H9 (cell line): ENCODE results near the gene CCDC190. TPM values are rescaled to one million over a fixed set of nuclear protein-coding genes. Genes with fewer than 3 reads are reported as not detected.
"Not testable (repeated sequence)": the region's sequence is repeated elsewhere in the genome, so short reads cannot be mapped to it uniquely, and the experiment has no call there.

Source experiments
- DNase-seq: peaks from one replicate; pipeline ENCODE4 v3.0.0-alpha.2; 2017
- H2AFZ ChIP-seq: one replicate; pipeline ENCODE4 v1.6.1; 2013; ENCODE audit warnings: mild to moderate bottlenecking, low read length, control low read depth, moderate library complexity
- H2AK5ac ChIP-seq: 2 replicates; pipeline ENCODE4 v1.6.1; 2013; ENCODE audit warnings: low read length, control low read depth, mixed read lengths; ENCODE audit not compliant: insufficient read length
- H2BK120ac ChIP-seq: one replicate; pipeline ENCODE4 v1.6.1; 2013; ENCODE audit warnings: low read depth, mild to moderate bottlenecking, low read length, control low read depth, inconsistent platforms; ENCODE audit not compliant: poor library complexity, severe bottlenecking
- H2BK12ac ChIP-seq: 2 replicates; pipeline ENCODE4 v1.6.1; 2013; ENCODE audit warnings: low read length, control low read depth, mixed read lengths, low read depth; ENCODE audit not compliant: insufficient read length
- H2BK15ac ChIP-seq: 2 replicates; pipeline ENCODE4 v1.6.1; 2013; ENCODE audit warnings: low read depth, low read length, control low read depth
- H2BK20ac ChIP-seq: one replicate; pipeline ENCODE4 v1.6.1; 2013; ENCODE audit warnings: low read depth, mild to moderate bottlenecking, low read length, control low read depth, inconsistent platforms; ENCODE audit not compliant: poor library complexity, severe bottlenecking
- H2BK5ac ChIP-seq: 2 replicates; pipeline ENCODE4 v1.6.1; 2013; ENCODE audit warnings: low read length, control low read depth, mixed read lengths; ENCODE audit not compliant: insufficient read length
- H3K14ac ChIP-seq: 2 replicates; pipeline ENCODE4 v1.6.1; 2013; ENCODE audit warnings: low read length, control low read depth; ENCODE audit not compliant: insufficient read depth
- H3K18ac ChIP-seq: 2 replicates; pipeline ENCODE4 v1.6.1; 2013; ENCODE audit warnings: low read depth, mild to moderate bottlenecking, mixed read lengths, low read length, control low read depth; ENCODE audit not compliant: insufficient read length
- H3K23ac ChIP-seq: 2 replicates; pipeline ENCODE4 v1.6.1; 2013; ENCODE audit warnings: low read length, control low read depth, mixed read lengths, low read depth; ENCODE audit not compliant: insufficient read length
- H3K23me2 ChIP-seq: 2 replicates; pipeline ENCODE4 v1.6.1; 2013; ENCODE audit warnings: low read depth, mild to moderate bottlenecking, mixed read lengths, low read length, control low read depth; ENCODE audit not compliant: insufficient read length, poor library complexity, severe bottlenecking
- H3K27ac ChIP-seq: 2 replicates; pipeline ENCODE4 v1.5.1; 2013; ENCODE audit warnings: low read length, control low read depth, mixed read lengths, low read depth; ENCODE audit not compliant: insufficient read length
- H3K27me3 ChIP-seq: 2 replicates; pipeline ENCODE4 v1.6.1; 2013; ENCODE audit warnings: low read length, control low read depth, inconsistent platforms; ENCODE audit not compliant: insufficient read depth
- H3K4ac ChIP-seq: 2 replicates; pipeline ENCODE4 v1.6.1; 2013; ENCODE audit warnings: low read depth, mild to moderate bottlenecking, control low read depth, inconsistent platforms, low read length, moderate library complexity
- H3K4me1 ChIP-seq: 2 replicates; pipeline ENCODE4 v1.6.1; 2013; ENCODE audit warnings: low read length, control low read depth, inconsistent platforms; ENCODE audit not compliant: insufficient read depth
- H3K4me2 ChIP-seq: 2 replicates; pipeline ENCODE4 v1.6.1; 2013; ENCODE audit warnings: low read length, control low read depth, mixed read lengths; ENCODE audit not compliant: insufficient read length, insufficient read depth
- H3K56ac ChIP-seq: 2 replicates; pipeline ENCODE4 v1.6.1; 2013; ENCODE audit warnings: low read depth, mild to moderate bottlenecking, mixed read lengths, low read length, control low read depth; ENCODE audit not compliant: insufficient read length
- H3K79me1 ChIP-seq: 2 replicates; pipeline ENCODE4 v1.6.1; 2013; ENCODE audit warnings: low read depth, mild to moderate bottlenecking, moderate library complexity, low read length, control low read depth, inconsistent platforms; ENCODE audit not compliant: insufficient read depth, poor library complexity, severe bottlenecking
- H3K79me2 ChIP-seq: 2 replicates; pipeline ENCODE4 v1.6.1; 2013; ENCODE audit warnings: low read length, control low read depth, inconsistent platforms; ENCODE audit not compliant: insufficient read depth
- H3K9ac ChIP-seq: 2 replicates; pipeline ENCODE4 v1.6.1; 2013; ENCODE audit warnings: low read length, control low read depth, mixed read lengths; ENCODE audit not compliant: insufficient read length; ENCODE audit errors: extremely low read depth
- H3K9me3 ChIP-seq: one replicate; pipeline ENCODE4 v1.6.1; 2013; ENCODE audit warnings: low read depth, low read length, inconsistent platforms; ENCODE audit not compliant: control insufficient read depth
- H3T11ph ChIP-seq: one replicate; pipeline ENCODE4 v1.6.1; 2013; ENCODE audit warnings: mild to moderate bottlenecking, low read length, control low read depth, inconsistent platforms
- H4K20me1 ChIP-seq: one replicate; pipeline ENCODE4 v1.6.1; 2013; ENCODE audit not compliant: control insufficient read depth, insufficient read length, insufficient read depth
- H4K5ac ChIP-seq: 2 replicates; pipeline ENCODE4 v1.6.1; 2013; ENCODE audit warnings: low read depth, mild to moderate bottlenecking, mixed read lengths, low read length, control low read depth; ENCODE audit not compliant: insufficient read length
- H4K8ac ChIP-seq: replicated peaks from 2 replicates; pipeline ENCODE4 v1.6.1; 2013; ENCODE audit warnings: low read length, control low read depth, mixed read lengths, low read depth; ENCODE audit not compliant: insufficient read length
- H4K91ac ChIP-seq: 2 replicates; pipeline ENCODE4 v1.6.1; 2013; ENCODE audit warnings: low read depth, mild to moderate bottlenecking, moderate library complexity, mixed read lengths, low read length, control low read depth; ENCODE audit not compliant: insufficient read length
- H3K27ac Mint-ChIP-seq, 3 experiments: 2 replicates in 2 of 3; 3 replicates in 1 of 3; pipeline ENCODE4 v1.8.0; 2020 to 2021; ENCODE audit warnings: mixed read lengths in 3 of 3, mild to moderate bottlenecking in 1 of 3, moderate library complexity in 1 of 3
- H3K27me3 Mint-ChIP-seq: 2 replicates; pipeline ENCODE4 v1.8.0; 2021; ENCODE audit warnings: low read depth, mild to moderate bottlenecking, moderate library complexity, mixed read lengths
- H3K36me3 Mint-ChIP-seq, 3 experiments: 2 replicates in 2 of 3; 3 replicates in 1 of 3; pipeline ENCODE4 v1.8.0; 2020 to 2021; ENCODE audit warnings: low read depth in 3 of 3, mixed read lengths in 3 of 3; ENCODE audit not compliant: insufficient read depth in 1 of 3
- H3K4me1 Mint-ChIP-seq, 2 experiments: 2 replicates each; pipeline ENCODE4 v1.8.0; 2020; ENCODE audit warnings: mixed read lengths in 2 of 2
- H3K4me3 Mint-ChIP-seq, 2 experiments: 2 replicates in 1 of 2; 3 replicates in 1 of 2; pipeline ENCODE4 v1.8.0; 2020 to 2021; ENCODE audit warnings: mild to moderate bottlenecking in 2 of 2, mixed read lengths in 2 of 2, moderate library complexity in 1 of 2
- H3K9me3 Mint-ChIP-seq, 2 experiments: 2 replicates in 1 of 2; 3 replicates in 1 of 2; pipeline ENCODE4 v1.8.0; 2020; ENCODE audit warnings: mild to moderate bottlenecking in 2 of 2, mixed read lengths in 2 of 2, moderate library complexity in 1 of 2
- CTCF ChIP-seq: fragments of 200-600 bp; sonication (generic); conservative IDR thresholded peaks from 3 replicates; pipeline ENCODE4 v1.8.0; 2021; ENCODE audit warnings: antibody characterized with exemption, mild to moderate bottlenecking
- WGBS: extraction: QIAGEN DNeasy Blood & Tissue Kit; methylation state at CpG from one replicate; pipeline ENCODE4 v1.1.7; 2013; ENCODE audit warnings: missing lambda C conversion rate, low lambda C conversion rate, mixed read lengths; ENCODE audit not compliant: insufficient read length; ENCODE audit errors: extremely low coverage; 5-methylcytosine and 5-hydroxymethylcytosine counted together
- total RNA-seq: library from RNA; stranded (reverse); gene quantifications from 2 replicates; pipeline ENCODE4 v1.2.1, GENCODE V29; 2021

Gene CCDC190
- total RNA-seq, 1 experiment from 2014 or later = not detected

- H3K79me2 ChIP-seq = no peaks in the 10 kb centered on the region
- DNase-seq = peak; percentile 85
- no peaks in the 10 kb centered on the region for H3K36me3 Mint-ChIP-seq
- no peaks in the 10 kb centered on the region for H3K4me1 ChIP-seq
- H4K91ac ChIP-seq = no peak overlapping the region
- no peak overlapping the region for H4K8ac ChIP-seq
- H2AK5ac ChIP-seq = no peak overlapping the region
- peaks cover 3% of the 10 kb centered on the region for H3K27me3 Mint-ChIP-seq
- H3K4me3 Mint-ChIP-seq = peak overlapping the region; percentile 86 to 94
- H2BK15ac ChIP-seq = no peak overlapping the region
- H3K4me1 Mint-ChIP-seq = peaks cover 18 to 21% of the 10 kb centered on the region in 2 experiments
- H4K5ac ChIP-seq = no peak overlapping the region
- H3K14ac ChIP-seq = peak overlapping the region; percentile 47
- no peak overlapping the region for H3K27ac ChIP-seq
- peak overlapping the region; percentile 34 for H2AFZ ChIP-seq
- 0 out of 3 replicates have a peak, but pooled peaks have one; percentile 20 for TF ChIP-seq CTCF
- no peak overlapping the region for H2BK12ac ChIP-seq
- H3K27me3 ChIP-seq = no peaks in the 10 kb centered on the region
- no peak overlapping the region for H3K23ac ChIP-seq
- H3K27ac Mint-ChIP-seq = peak overlapping the region in 2 of 3 experiments; percentile 75 to 89; a peak in 2 of 7 replicates
- H3K23me2 ChIP-seq = peaks cover 8% of the 10 kb centered on the region
- no peaks in the 10 kb centered on the region for H3K79me1 ChIP-seq
- WGBS = no CpG with 5 or more reads among the region's 44 CpGs
- H2BK120ac ChIP-seq = no peak overlapping the region
- no peak overlapping the region for H3K4ac ChIP-seq
- no peak overlapping the region for H2BK5ac ChIP-seq
- H3K9me3 Mint-ChIP-seq = no peaks in the 10 kb centered on the region
- no peak overlapping the region for H2BK20ac ChIP-seq
- no peak overlapping the region for H3K56ac ChIP-seq
- H3K18ac ChIP-seq = no peak overlapping the region
- peak overlapping the region; percentile 79 for H3K4me2 ChIP-seq
- H4K20me1 ChIP-seq = no peaks in the 10 kb centered on the region
- H3K9ac ChIP-seq = peak overlapping the region; percentile 49
- no peaks in the 10 kb centered on the region for H3K9me3 ChIP-seq
- H3T11ph ChIP-seq = no peak overlapping the region
Observed at GRCh38 chr1:162822391-162823200, 38.4 kb downstream of the CCDC190 start.

DNA sequence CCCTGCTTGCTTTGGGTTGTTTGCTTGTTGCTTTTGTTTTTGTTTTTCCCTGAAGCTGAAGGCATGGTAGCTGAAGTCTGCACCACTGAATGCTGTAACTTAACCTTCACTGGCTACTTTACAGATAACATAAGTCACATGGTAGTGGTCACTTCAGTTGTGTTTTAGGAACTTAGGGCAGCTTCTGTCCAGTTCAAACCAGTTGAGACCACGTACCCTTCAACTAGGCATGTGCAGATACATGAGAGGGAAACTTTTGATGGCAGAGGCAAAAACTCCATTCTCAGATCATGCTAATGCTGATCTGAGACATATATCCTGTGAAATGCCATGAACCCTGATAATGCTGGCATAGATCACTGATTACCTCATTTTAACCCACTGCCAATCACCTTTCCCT lies 42.3 kb downstream of the CCDC190 start:
- H3T11ph ChIP-seq, H3K27me3 ChIP-seq, H3K27me3 Mint-ChIP-seq, H2BK20ac ChIP-seq, H3K23me2 ChIP-seq, H3K4me3 Mint-ChIP-seq, H4K91ac ChIP-seq, H3K27ac ChIP-seq, H3K9me3 Mint-ChIP-seq, H3K36me3 Mint-ChIP-seq, H3K9ac ChIP-seq, H4K20me1 ChIP-seq, H2BK15ac ChIP-seq, H4K8ac ChIP-seq, H3K23ac ChIP-seq, H3K56ac ChIP-seq, H3K4me2 ChIP-seq, H3K79me2 ChIP-seq, H3K18ac ChIP-seq, H3K14ac ChIP-seq, H3K4me1 ChIP-seq, H3K79me1 ChIP-seq, H2AFZ ChIP-seq, H2BK120ac ChIP-seq, H2BK5ac ChIP-seq, H2AK5ac ChIP-seq, H2BK12ac ChIP-seq, H4K5ac ChIP-seq, H3K4ac ChIP-seq, H3K27ac Mint-ChIP-seq, H3K9me3 ChIP-seq, DNase-seq: not testable (repeated sequence)
- peaks cover 18 to 21% of the 10 kb centered on the region in 2 experiments for H3K4me1 Mint-ChIP-seq
- no CpG with 5 or more reads among the region's 1 CpG for WGBS
